Neuronal stem cell (in vitro differentiated cells): ENCODE results near the gene BAZ1A. TPM values are rescaled to one million over a fixed set of nuclear protein-coding genes. Genes with fewer than 3 reads are reported as not detected.
A peak's percentile ranks its signal among the peaks of the same experiment; 100 is the strongest.

ENCODE experiments used
- DNase-seq: peaks from one replicate; pipeline ENCODE4 v3.0.0-alpha.2; 2013; ENCODE audit warnings: low spot score
- H2AFZ ChIP-seq: one replicate; pipeline ENCODE4 v1.6.1; 2013; ENCODE audit warnings: mild to moderate bottlenecking, low read length, inconsistent platforms
- H2AK5ac ChIP-seq: 2 replicates; pipeline ENCODE4 v1.6.1; 2013; ENCODE audit warnings: low read depth, mild to moderate bottlenecking, inconsistent platforms, low read length, moderate library complexity, mixed read lengths
- H2BK120ac ChIP-seq: 2 replicates; pipeline ENCODE4 v1.6.1; 2013; ENCODE audit warnings: low read depth, mild to moderate bottlenecking, inconsistent platforms, low read length, moderate library complexity, mixed read lengths
- H2BK12ac ChIP-seq: one replicate; pipeline ENCODE4 v1.6.1; 2013; ENCODE audit warnings: low read length, inconsistent platforms
- H2BK15ac ChIP-seq: 2 replicates; pipeline ENCODE4 v1.6.1; 2013; ENCODE audit warnings: mild to moderate bottlenecking, low read length, inconsistent platforms, mixed read lengths
- H2BK5ac ChIP-seq: one replicate; pipeline ENCODE4 v1.6.1; 2013; ENCODE audit warnings: inconsistent platforms, mild to moderate bottlenecking, low read length, moderate library complexity
- H3K14ac ChIP-seq: one replicate; pipeline ENCODE4 v1.6.1; 2013; ENCODE audit warnings: low read length, inconsistent platforms
- H3K18ac ChIP-seq: 2 replicates; pipeline ENCODE4 v1.6.1; 2013; ENCODE audit warnings: low read length, inconsistent platforms
- H3K23ac ChIP-seq: 2 replicates; pipeline ENCODE4 v1.6.1; 2013; ENCODE audit warnings: low read depth, mild to moderate bottlenecking, mixed read lengths, low read length, inconsistent platforms; ENCODE audit not compliant: poor library complexity
- H3K27ac ChIP-seq: replicated peaks from 3 replicates; pipeline ENCODE4 v1.5.1; 2013; ENCODE audit warnings: low read length, inconsistent platforms
- H3K27me3 ChIP-seq, 3 experiments: 2 replicates each; pipeline ENCODE4 v1.6.1; 2013; ENCODE audit warnings: low read length in 3 of 3, mild to moderate bottlenecking in 2 of 3, inconsistent platforms in 1 of 3, low read depth in 1 of 3, mixed read lengths in 1 of 3, moderate library complexity in 1 of 3; ENCODE audit not compliant: control insufficient read depth in 3 of 3, insufficient read depth in 3 of 3
- H3K36me3 ChIP-seq, 2 donors: replicated peaks in 1 of 2; 2 replicates each; pipeline ENCODE4 v1.6.1; 2013; ENCODE audit warnings: low read length in 2 of 2; ENCODE audit not compliant: control insufficient read depth in 2 of 2, insufficient read depth in 2 of 2
- H3K4ac ChIP-seq: 2 replicates; pipeline ENCODE4 v1.6.1; 2013; ENCODE audit warnings: inconsistent platforms, mild to moderate bottlenecking, low read length, moderate library complexity
- H3K4me1 ChIP-seq, 2 donors: 1 replicate in 1 of 2; 2 replicates in 1 of 2; pipeline ENCODE4 v1.6.1; 2013; ENCODE audit warnings: low read length in 2 of 2, low read depth in 1 of 2; ENCODE audit not compliant: control insufficient read depth in 2 of 2, insufficient read depth in 1 of 2
- H3K4me2 ChIP-seq: one replicate; pipeline ENCODE4 v1.6.1; 2013; ENCODE audit warnings: mild to moderate bottlenecking, low read length, inconsistent platforms; ENCODE audit not compliant: insufficient read depth, poor library complexity, severe bottlenecking
- H3K4me3 ChIP-seq, 2 donors: 2 replicates each; pipeline ENCODE4 v1.5.1; 2013; ENCODE audit warnings: low read length in 2 of 2, mild to moderate bottlenecking in 2 of 2, inconsistent platforms in 1 of 2, moderate library complexity in 1 of 2
- H3K79me1 ChIP-seq: one replicate; pipeline ENCODE4 v1.6.1; 2013; ENCODE audit warnings: low read depth, mild to moderate bottlenecking, inconsistent platforms, low read length, moderate library complexity
- H3K9ac ChIP-seq: one replicate; pipeline ENCODE4 v1.6.1; 2013; ENCODE audit warnings: mild to moderate bottlenecking, low read depth, low read length, inconsistent platforms; ENCODE audit not compliant: poor library complexity
- H3K9me3 ChIP-seq, 2 donors: replicated peaks in 1 of 2; 2 replicates each; pipeline versions ENCODE3 to v1.6.1; 2013; ENCODE audit warnings: low read length in 2 of 2, mild to moderate bottlenecking in 2 of 2, inconsistent platforms in 1 of 2, low read depth in 1 of 2, mixed read lengths in 1 of 2, moderate library complexity in 1 of 2; ENCODE audit not compliant: control insufficient read depth in 2 of 2, insufficient read depth in 1 of 2
- H4K8ac ChIP-seq: one replicate; pipeline ENCODE4 v1.6.1; 2013; ENCODE audit warnings: low read depth, mild to moderate bottlenecking, inconsistent platforms, low read length, moderate library complexity
- H4K91ac ChIP-seq: one replicate; pipeline ENCODE4 v1.6.1; 2013; ENCODE audit warnings: low read length, low read depth, mild to moderate bottlenecking, inconsistent platforms; ENCODE audit not compliant: poor library complexity
- WGBS, 2 donors: extraction: QIAGEN DNeasy Blood & Tissue Kit; methylation state at CpG; one replicate each; pipeline ENCODE4 v1.1.7; 2013; ENCODE audit warnings: missing lambda C conversion rate in 2 of 2, mixed read lengths in 1 of 2; ENCODE audit not compliant: insufficient read length in 2 of 2, insufficient replicate concordance in 1 of 2; ENCODE audit errors: extremely low coverage in 2 of 2; 5-methylcytosine and 5-hydroxymethylcytosine counted together
- polyA plus RNA-seq, 2 experiments: library from polyadenylated mRNA; stranded (reverse); fragments of 200-250 nt; gene quantifications; one replicate each; pipeline ENCODE4 v1.2.3, GENCODE V29; 2013

BAZ1A gene
- 35.9 TPM for polyA plus RNA-seq (2013, experiment 1 of 2)
- 36.3 TPM for polyA plus RNA-seq (2013, experiment 2 of 2)

GRCh38 chr14:34875031-34875922, at the start of gene BAZ1A:
Gene BAZ1A, minus strand, starts transcription at chr14:34875360. Its CDS starts 756 bp downstream, at chr14:34874604.
- Histone ChIP-seq H3K9me3 (no peaks in the 10 kb centered on the region), H2BK120ac (peak within 1 kb of the TSS; percentile 81), H3K9ac (peak within 1 kb of the TSS; percentile 94), H3K4me1 (peaks cover 0 to 10% of the 10 kb centered on the region in 2 donors), H3K27me3 (no peaks in the 10 kb centered on the region), H2BK5ac (peak within 1 kb of the TSS; percentile 96), H3K4me3 (peak within 1 kb of the TSS; percentile 84 to 98), H4K91ac (no peak within 1 kb of the TSS), H4K8ac (peak within 1 kb of the TSS; percentile 23), H3K27ac (peak within 1 kb of the TSS; percentile 80), H2AK5ac (no peak within 1 kb of the TSS), H3K4me2 (peak within 1 kb of the TSS; percentile 87), H2BK12ac (peak within 1 kb of the TSS; percentile 73), H2BK15ac (peak within 1 kb of the TSS; percentile 89), H3K18ac (peak within 1 kb of the TSS; percentile 99), H2AFZ (peak within 1 kb of the TSS; percentile 92), H3K23ac (peak within 1 kb of the TSS; percentile 93), H3K79me1 (peaks cover 2% of the 10 kb centered on the region), H3K4ac (peak within 1 kb of the TSS; percentile 66), H3K36me3 (peaks cover 3 to 20% of the 10 kb centered on the region in 2 donors), H3K14ac (peak within 1 kb of the TSS; percentile 71)
- no CpG with 5 or more reads among the region's 46 CpGs for WGBS, 2 donors
- DNase-seq, result peak; percentile 61

GRCh38 chr14:34920339-34920738, 45.2 kb upstream of the BAZ1A start:
- H3K9ac ChIP-seq, result no peak overlapping the region
- H2BK120ac ChIP-seq, result no peak overlapping the region
- no CpG with 5 or more reads among the region's 6 CpGs for WGBS, 2 donors
- no peak overlapping the region for H3K4me2 ChIP-seq
- no peak overlapping the region for H4K91ac ChIP-seq
- no peak overlapping the region for H2BK15ac ChIP-seq
- no peak overlapping the region for H3K4ac ChIP-seq
- H2AK5ac ChIP-seq, result no peak overlapping the region
- no peak overlapping the region for H2AFZ ChIP-seq
- no peak overlapping the region for H3K18ac ChIP-seq
- no peak overlapping the region for H3K14ac ChIP-seq
- no peak for DNase-seq
- H3K4me1 ChIP-seq, result no peaks in the 10 kb centered on the region
- no peak overlapping the region for H3K23ac ChIP-seq
- H2BK5ac ChIP-seq, result no peak overlapping the region
- no peaks in the 10 kb centered on the region for H3K9me3 ChIP-seq
- no peak overlapping the region for H2BK12ac ChIP-seq
- no peaks in the 10 kb centered on the region for H3K27me3 ChIP-seq
- no peak overlapping the region for H4K8ac ChIP-seq
- H3K79me1 ChIP-seq, result no peaks in the 10 kb centered on the region
- no peak overlapping the region for H3K4me3 ChIP-seq
- no peaks in the 10 kb centered on the region for H3K36me3 ChIP-seq
- no peak overlapping the region for H3K27ac ChIP-seq

GRCh38 chr14:34913619-34914018, 38.5 kb upstream of the BAZ1A start:
- DNase-seq, result no peak
- WGBS, 2 donors, result no CpG with 5 or more reads among the region's 2 CpGs

GRCh38 chr14:34912966-34913365, 37.8 kb upstream of the BAZ1A start:
- Histone ChIP-seq H2AFZ (no peak overlapping the region), H2BK5ac (no peak overlapping the region), H3K36me3 (no peaks in the 10 kb centered on the region), H2BK15ac (no peak overlapping the region), H3K27ac (no peak overlapping the region), H4K91ac (no peak overlapping the region), H4K8ac (no peak overlapping the region), H2AK5ac (no peak overlapping the region), H3K14ac (no peak overlapping the region), H3K4me1 (no peaks in the 10 kb centered on the region), H3K9ac (no peak overlapping the region), H2BK120ac (no peak overlapping the region), H3K9me3 (no peaks in the 10 kb centered on the region), H3K4me2 (no peak overlapping the region), H3K23ac (no peak overlapping the region), H2BK12ac (no peak overlapping the region), H3K79me1 (no peaks in the 10 kb centered on the region), H3K4ac (no peak overlapping the region), H3K4me3 (no peak overlapping the region), H3K18ac (no peak overlapping the region), H3K27me3 (no peaks in the 10 kb centered on the region)
- no CpG with 5 or more reads among the region's 8 CpGs for WGBS, 2 donors
- DNase-seq, result no peak

More at GRCh38 chr14:34913619-34914018, 38.5 kb upstream of the BAZ1A start:
- Histone ChIP-seq H3K4me1 (no peaks in the 10 kb centered on the region), H3K9me3 (no peaks in the 10 kb centered on the region), H2AFZ (no peak overlapping the region), H3K14ac (no peak overlapping the region), H4K91ac (no peak overlapping the region), H2BK12ac (no peak overlapping the region), H3K4me2 (no peak overlapping the region), H3K9ac (no peak overlapping the region), H3K23ac (no peak overlapping the region), H2BK5ac (no peak overlapping the region), H3K4me3 (no peak overlapping the region), H2BK120ac (no peak overlapping the region), H3K27ac (no peak overlapping the region), H3K79me1 (no peaks in the 10 kb centered on the region), H2BK15ac (no peak overlapping the region), H3K18ac (no peak overlapping the region), H3K4ac (no peak overlapping the region), H3K36me3 (no peaks in the 10 kb centered on the region), H2AK5ac (no peak overlapping the region), H3K27me3 (no peaks in the 10 kb centered on the region), H4K8ac (no peak overlapping the region)
